ENCODE results near the gene GADD45A.

DNA sequence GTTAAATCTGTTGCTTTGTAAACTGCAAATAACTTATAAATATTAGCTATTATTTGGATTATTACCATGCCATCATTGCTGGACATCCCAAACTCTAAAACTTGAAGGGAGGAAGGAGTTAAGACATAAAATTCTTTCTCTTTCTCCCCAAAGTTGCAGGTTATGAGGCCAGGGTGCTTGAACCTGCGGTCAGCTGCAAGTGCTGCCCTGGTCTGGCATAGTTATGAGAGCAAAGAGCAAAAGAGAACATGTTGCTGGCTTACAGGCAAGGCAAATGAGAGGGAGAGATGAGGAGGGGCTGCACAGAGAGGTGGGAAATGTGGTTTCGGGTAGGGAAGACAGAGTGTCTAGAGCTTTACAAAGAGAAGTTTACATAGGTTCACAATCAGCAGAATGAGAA lies 30.8 kb downstream of the GADD45A start:
- TF ChIP-seq, protein P1, sequence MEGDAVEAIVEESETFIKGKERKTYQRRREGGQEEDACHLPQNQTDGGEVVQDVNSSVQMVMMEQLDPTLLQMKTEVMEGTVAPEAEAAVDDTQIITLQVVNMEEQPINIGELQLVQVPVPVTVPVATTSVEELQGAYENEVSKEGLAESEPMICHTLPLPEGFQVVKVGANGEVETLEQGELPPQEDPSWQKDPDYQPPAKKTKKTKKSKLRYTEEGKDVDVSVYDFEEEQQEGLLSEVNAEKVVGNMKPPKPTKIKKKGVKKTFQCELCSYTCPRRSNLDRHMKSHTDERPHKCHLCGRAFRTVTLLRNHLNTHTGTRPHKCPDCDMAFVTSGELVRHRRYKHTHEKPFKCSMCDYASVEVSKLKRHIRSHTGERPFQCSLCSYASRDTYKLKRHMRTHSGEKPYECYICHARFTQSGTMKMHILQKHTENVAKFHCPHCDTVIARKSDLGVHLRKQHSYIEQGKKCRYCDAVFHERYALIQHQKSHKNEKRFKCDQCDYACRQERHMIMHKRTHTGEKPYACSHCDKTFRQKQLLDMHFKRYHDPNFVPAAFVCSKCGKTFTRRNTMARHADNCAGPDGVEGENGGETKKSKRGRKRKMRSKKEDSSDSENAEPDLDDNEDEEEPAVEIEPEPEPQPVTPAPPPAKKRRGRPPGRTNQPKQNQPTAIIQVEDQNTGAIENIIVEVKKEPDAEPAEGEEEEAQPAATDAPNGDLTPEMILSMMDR (conservative IDR thresholded peaks at IDR 0.05 in 1 of 2, IDR thresholded peaks at IDR 0.05 in 1 of 2; ENCODE audit: low read depth in 1 of 2, low read length in 2 of 2) = no peak
- TF ChIP-seq EZH2 (IDR thresholded peaks at IDR 0.05; ENCODE audit: low read length, missing control alignments) = no peak

Measured in fibroblast of lung (primary cell).